ENCODE measurements around the gene PRKG2. TPM values are rescaled to one million over a fixed set of nuclear protein-coding genes. Genes with fewer than 3 reads are reported as not detected.

PRKG2 gene
- total and polyA plus RNA-seq, 2 experiments from 2014 or later = 6.7 to 17.4 TPM

DNA sequence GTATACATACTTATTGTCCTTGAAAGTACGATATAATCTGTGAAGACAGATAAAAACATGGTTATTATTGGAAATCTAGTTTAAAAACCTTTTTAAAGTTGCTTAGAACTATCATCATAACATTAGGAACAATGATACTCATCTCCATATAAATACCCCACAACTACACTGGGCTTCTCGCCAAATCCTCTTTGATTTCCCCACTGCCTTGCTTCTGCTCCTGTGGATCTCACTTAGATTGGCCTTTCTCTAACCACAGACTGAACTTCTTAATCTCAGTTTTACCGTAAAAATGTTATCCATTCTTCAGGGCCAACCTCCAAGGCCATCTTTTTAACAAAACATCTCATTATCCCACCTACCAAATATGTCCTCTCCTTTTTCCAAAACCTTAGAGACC lies 77.6 kb downstream of the PRKG2 start:
- Histone ChIP-seq H3K4me3 (no peak overlapping the region), H2AFZ (no peak overlapping the region), H3K79me2 (no peaks in the 10 kb centered on the region), H3K27ac (no peak overlapping the region), H3K27me3 (no peaks in the 10 kb centered on the region), H3K4me2 (no peak overlapping the region), H3K9me2 (replicated peaks; ENCODE audit: insufficient read depth) (no peaks in the 10 kb centered on the region), H3K4me1 (ENCODE audit: insufficient read depth) (no peaks in the 10 kb centered on the region), H4K20me1 (ENCODE audit: insufficient read depth, poor library complexity, severe bottlenecking) (no peaks in the 10 kb centered on the region), H3K36me3 (replicated peaks; ENCODE audit: insufficient read depth, low read depth) (no peaks in the 10 kb centered on the region), H3K9me3 (ENCODE audit: low read depth) (no peaks in the 10 kb centered on the region)
- 89% methylated on average over 3 of the region's 3 CpGs for WGBS (ENCODE audit: low lambda C conversion rate, missing lambda C conversion rate)
- DNase-seq (ENCODE audit: low spot score) = no peak
- TF ChIP-seq EZH2 (IDR thresholded peaks at IDR 0.05; ENCODE audit: borderline replicate concordance) (no peak), EZH2phosphoT487 (IDR thresholded peaks at IDR 0.05; ENCODE audit: low read depth, severe bottlenecking, unreplicated experiment) (no peak)
- TF ChIP-seq, protein P1, sequence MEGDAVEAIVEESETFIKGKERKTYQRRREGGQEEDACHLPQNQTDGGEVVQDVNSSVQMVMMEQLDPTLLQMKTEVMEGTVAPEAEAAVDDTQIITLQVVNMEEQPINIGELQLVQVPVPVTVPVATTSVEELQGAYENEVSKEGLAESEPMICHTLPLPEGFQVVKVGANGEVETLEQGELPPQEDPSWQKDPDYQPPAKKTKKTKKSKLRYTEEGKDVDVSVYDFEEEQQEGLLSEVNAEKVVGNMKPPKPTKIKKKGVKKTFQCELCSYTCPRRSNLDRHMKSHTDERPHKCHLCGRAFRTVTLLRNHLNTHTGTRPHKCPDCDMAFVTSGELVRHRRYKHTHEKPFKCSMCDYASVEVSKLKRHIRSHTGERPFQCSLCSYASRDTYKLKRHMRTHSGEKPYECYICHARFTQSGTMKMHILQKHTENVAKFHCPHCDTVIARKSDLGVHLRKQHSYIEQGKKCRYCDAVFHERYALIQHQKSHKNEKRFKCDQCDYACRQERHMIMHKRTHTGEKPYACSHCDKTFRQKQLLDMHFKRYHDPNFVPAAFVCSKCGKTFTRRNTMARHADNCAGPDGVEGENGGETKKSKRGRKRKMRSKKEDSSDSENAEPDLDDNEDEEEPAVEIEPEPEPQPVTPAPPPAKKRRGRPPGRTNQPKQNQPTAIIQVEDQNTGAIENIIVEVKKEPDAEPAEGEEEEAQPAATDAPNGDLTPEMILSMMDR (IDR thresholded peaks at IDR 0.05; ENCODE audit: poor library complexity) = no peak

DNA sequence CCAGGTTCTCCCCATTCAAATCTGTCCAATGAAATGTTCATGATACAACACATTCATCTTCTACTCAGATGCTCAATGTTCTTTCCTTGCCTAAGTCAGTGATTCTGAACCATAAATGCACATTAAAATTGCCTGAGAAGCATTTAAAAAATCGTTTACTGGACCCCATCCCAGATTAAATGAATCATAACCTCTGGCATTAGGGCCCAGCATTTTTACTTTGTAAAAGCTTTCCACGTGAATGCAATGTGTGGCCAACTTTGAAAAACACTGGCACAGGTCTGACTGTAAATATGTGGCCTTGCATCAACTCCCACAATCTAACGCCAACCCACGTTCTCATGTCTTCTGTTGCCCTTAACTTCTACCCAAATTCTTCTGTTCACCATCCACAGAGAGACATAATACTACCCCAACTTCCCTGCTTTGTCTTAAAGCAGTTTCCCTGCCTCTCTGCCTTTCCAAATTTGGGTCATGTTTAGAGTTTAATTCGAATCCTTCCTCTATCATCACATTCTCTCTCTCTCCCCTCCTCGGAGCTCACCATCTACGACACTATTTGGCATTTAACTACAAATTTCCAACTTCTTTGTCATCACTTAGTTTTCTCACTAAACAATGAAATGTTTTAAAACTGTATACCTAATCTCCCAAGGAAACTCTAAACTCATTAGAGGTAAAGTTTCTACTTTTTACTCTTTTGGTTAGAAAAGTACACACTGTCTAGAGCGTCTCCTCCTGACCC lies 78.7 kb downstream of the PRKG2 start:
- no peak overlapping the region for H3K27ac ChIP-seq

DNA sequence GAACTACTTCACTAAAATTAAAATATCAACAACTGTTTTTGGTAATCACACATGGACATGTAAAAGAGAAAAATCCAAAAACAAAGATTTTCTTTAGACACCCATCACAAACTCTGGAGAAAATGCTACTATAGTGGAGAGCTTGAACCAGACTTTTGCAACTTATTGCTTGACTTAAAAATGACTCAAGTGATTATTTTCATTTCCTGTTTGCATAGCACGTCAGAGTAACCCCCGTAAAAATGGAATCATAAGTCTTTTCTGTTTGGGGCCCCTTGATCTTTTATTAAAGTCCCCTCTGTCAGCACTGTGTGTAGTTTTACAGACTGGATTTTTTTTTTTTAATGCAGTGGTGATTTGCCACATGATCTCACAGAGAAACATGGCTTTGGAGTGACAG lies 79.5 kb downstream of the PRKG2 start:
- no peaks in the 10 kb centered on the region for H3K4me1 ChIP-seq (ENCODE audit: insufficient read depth)
- no peaks in the 10 kb centered on the region for H3K9me3 ChIP-seq (ENCODE audit: low read depth)
- TF ChIP-seq, protein P1 (IDR thresholded peaks at IDR 0.05; ENCODE audit: poor library complexity) = no peak
- TF ChIP-seq EZH2 (IDR thresholded peaks at IDR 0.05; ENCODE audit: borderline replicate concordance) (no peak), EZH2phosphoT487 (IDR thresholded peaks at IDR 0.05; ENCODE audit: low read depth, severe bottlenecking, unreplicated experiment) (no peak)
- DNase-seq (ENCODE audit: low spot score) = no peak
- H3K36me3 ChIP-seq (replicated peaks; ENCODE audit: insufficient read depth, low read depth) = no peaks in the 10 kb centered on the region
- 31% methylated on average over 2 of the region's 2 CpGs for WGBS (ENCODE audit: low lambda C conversion rate, missing lambda C conversion rate)
- no peaks in the 10 kb centered on the region for H3K27me3 ChIP-seq
- no peak overlapping the region for H3K4me3 ChIP-seq
- no peaks in the 10 kb centered on the region for H3K79me2 ChIP-seq
- no peak overlapping the region for H2AFZ ChIP-seq
- no peak overlapping the region for H3K4me2 ChIP-seq
- no peaks in the 10 kb centered on the region for H3K9me2 ChIP-seq (replicated peaks; ENCODE audit: insufficient read depth)
- H4K20me1 ChIP-seq (ENCODE audit: insufficient read depth, poor library complexity, severe bottlenecking) = no peaks in the 10 kb centered on the region
- H3K27ac ChIP-seq = no peak overlapping the region

More for the DNA sequence above, 78.7 kb downstream of the PRKG2 start:
- DNase-seq (ENCODE audit: low spot score) = no peak
- H3K4me3 ChIP-seq = no peak overlapping the region
- H2AFZ ChIP-seq = no peak overlapping the region
- H3K27me3 ChIP-seq = no peaks in the 10 kb centered on the region
- no peaks in the 10 kb centered on the region for H3K9me2 ChIP-seq (replicated peaks; ENCODE audit: insufficient read depth)
- no peaks in the 10 kb centered on the region for H3K9me3 ChIP-seq (ENCODE audit: low read depth)
- 87% methylated on average over 8 of the region's 8 CpGs for WGBS (ENCODE audit: low lambda C conversion rate, missing lambda C conversion rate)
- TF ChIP-seq EZH2phosphoT487 (IDR thresholded peaks at IDR 0.05; ENCODE audit: low read depth, severe bottlenecking, unreplicated experiment) (no peak), EZH2 (IDR thresholded peaks at IDR 0.05; ENCODE audit: borderline replicate concordance) (no peak)
- TF ChIP-seq, protein P1 (IDR thresholded peaks at IDR 0.05; ENCODE audit: poor library complexity) = no peak
- H3K79me2 ChIP-seq = no peaks in the 10 kb centered on the region
- H3K4me2 ChIP-seq = no peak overlapping the region
- no peaks in the 10 kb centered on the region for H4K20me1 ChIP-seq (ENCODE audit: insufficient read depth, poor library complexity, severe bottlenecking)
- H3K36me3 ChIP-seq (replicated peaks; ENCODE audit: insufficient read depth, low read depth) = no peaks in the 10 kb centered on the region
- no peaks in the 10 kb centered on the region for H3K4me1 ChIP-seq (ENCODE audit: insufficient read depth)
